HG02623 (cell line): ENCODE data around the gene PTPRN2.

Experiments used
- ATAC-seq: cut with Tn5 transposase; IDR thresholded peaks from one replicate; pipeline ENCODE4 v1.9.1; 2021; ENCODE audit warnings: moderate library complexity; ENCODE audit not compliant: unreplicated experiment

The PTPRN2 gene

DNA sequence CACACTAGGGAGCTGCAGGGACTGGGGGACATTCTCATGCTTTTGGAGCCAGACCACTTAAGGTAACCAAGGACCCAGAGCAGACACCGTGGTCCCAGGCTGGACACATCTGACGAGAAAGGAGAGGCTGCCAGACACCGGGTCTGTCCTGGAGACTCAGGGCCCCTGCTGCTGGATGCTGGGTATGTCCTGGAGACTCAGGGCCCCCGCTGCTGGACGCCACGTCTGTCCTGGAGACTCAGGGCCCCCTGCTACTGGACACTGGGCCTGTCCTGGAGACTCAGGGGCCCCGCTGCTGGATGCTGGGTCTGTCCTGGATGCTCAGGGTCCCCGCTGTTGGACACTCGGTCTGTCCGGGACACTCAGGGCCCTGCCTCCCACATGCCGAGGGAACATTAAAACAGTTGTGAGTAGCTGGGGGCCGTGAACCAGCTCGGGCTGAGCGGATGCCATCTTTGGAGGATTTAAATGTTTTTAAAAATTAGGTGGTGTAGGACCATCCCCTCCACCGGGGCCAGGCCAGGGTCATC lies 1001.1 kb downstream of the PTPRN2 start:
- ATAC-seq = no peak

DNA sequence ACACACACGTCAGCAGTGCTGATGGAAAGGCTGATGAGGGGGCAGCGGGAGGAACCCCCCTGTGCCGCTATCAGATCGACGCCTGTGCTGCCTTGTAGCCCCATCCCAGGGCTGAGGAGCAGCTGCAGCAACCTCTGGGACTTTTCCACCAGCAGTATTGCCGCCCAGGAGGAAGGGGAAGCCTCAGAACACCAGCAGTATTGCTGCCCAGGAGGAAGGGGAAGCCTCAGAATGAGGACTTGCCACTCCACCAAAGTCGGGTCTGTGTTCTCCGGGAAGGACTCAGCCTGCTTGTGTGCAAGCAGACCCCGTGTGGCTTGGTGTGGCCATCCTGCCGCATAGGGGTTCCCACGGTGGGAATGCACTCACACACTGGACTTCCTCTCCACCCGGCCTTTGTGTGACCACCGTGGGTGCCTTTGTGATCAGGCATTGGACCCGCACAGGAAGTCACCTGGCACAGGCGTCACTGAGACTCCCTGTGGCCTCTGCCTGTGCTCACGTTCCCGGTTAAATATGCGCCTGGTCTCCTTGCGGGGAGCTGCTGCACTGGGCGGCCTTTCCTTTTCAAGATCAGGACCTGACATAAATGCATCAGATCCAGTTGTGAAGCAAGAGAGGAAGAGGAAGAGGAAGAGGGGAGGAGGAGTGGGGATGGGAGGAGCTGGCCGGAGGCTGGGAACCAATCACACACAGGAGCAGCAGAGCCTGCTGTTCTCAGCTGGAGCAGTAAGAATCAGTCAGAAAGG lies 1002.3 kb downstream of the PTPRN2 start:
- no peak for ATAC-seq

DNA sequence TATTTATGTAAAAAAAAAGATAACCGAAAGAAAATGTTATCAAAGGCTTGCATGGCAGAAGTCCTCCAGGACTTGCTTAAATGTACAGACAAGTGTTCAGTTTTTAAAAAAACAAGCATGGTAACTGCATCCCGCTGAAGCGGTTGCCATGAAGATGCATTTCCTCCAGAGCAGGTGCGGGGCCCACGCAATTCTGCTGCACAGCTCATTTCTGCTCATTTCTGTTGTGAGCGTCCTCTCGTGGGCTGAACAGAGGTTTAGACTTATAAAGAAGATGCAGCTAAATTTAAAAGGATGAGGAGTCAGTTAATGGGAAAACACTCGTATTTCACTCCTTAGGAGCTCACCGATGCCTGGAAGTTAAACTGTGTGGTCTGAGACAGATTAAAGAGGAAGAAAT lies 1003.2 kb downstream of the PTPRN2 start:
- ATAC-seq = no peak

DNA sequence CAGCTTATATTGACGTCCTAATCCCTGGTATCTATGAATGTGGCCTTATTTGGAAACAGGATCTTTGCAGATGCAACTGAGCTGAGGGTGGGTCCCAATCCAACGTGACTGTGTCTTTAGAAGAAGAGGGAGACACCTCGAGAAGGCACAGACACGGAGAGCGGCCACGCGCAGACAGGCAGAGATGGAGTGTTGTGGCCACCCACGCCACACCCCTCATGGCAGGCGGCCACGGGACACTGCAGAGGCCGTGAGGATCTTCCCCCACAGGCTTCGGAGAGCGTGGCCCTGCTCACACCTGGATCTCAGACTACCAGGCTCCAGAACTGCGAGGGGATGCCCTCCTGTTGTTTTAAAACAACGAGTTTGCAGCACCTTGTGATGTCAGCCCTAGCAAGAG lies 1005.9 kb downstream of the PTPRN2 start:
- no peak for ATAC-seq

DNA sequence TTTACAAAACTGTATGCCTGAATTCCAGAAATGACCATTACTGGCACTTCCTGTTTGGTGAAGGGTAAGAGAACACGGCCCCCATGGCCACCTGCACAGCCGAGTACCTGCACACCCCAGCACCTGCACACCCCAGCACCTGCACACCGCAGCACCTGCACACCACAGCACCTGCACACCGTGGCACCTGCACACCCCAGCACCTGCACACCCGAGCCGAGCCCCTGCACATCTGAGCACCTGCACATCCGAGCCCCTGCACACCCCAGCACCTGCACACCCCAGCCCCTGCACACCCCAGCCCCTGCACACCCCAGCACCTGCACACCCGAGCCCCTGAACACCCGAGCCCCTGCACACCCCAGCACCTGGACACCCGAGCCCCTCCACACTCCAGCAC lies 1007.3 kb downstream of the PTPRN2 start:
- no peak for ATAC-seq

DNA sequence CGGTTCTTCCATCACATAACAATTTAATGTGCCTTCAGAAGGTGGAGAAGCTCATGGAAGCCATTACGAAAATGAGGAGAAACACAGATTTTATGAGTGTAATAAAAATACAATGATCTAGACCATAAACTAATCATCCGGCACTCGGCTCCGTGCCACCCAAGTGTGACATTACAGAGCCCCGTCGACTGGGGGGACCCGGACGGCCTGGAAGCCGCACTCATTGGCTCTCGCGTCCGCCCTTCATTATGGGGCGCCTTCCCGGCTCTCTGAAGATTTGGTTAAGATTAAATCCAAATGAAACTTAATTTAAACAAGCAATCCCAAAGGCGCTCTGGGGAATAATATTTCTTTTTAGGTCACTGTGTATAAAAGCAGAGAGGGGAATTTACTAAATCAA lies 1008.2 kb downstream of the PTPRN2 start:
- ATAC-seq = no peak

DNA sequence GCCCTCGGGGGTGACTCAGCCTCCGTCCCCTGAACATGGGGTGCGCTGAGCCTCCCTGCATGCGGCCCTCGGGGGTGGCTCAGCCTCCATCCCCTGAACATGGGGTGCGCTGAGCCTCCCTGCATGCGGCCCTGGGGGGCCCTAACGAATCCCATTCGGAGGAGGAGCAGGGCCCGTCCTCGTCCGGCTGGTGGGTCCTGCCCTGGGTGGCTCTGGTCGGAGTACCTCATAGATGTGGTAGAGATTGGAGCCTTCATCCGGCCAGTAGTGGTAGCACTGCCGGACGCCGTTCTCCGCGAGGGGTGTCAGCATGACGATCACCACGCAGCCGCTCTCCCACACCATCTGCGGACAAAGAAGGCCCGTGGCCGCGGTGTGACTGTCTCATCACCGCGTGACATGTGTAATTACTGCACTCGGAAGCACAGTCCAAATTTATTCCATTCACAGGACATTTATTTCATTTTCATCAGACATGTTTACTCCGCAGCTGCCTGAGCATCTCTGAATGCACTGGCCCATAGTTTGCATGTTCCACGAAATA lies 1009.8 kb downstream of the PTPRN2 start:
- ATAC-seq = no peak

DNA sequence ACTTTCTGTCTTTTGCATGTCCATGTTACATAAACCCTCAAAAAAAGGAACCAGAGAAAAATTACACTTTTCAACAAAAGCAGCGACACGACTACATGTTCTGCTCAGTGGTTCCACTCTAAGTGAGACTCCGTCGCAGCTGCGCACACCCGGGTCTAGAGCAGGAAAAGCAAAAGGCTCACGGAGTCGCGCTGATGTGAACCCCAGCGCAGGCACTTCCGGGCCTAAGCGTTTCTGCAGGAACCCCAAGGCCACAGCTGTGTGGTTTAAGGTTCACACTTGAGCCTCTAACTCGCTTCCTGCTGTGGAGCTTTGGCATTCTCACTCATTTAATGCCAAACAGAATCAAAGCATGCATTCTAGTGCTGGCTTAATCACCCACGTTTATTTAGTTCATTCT lies 1010.6 kb downstream of the PTPRN2 start:
- ATAC-seq = no peak

DNA sequence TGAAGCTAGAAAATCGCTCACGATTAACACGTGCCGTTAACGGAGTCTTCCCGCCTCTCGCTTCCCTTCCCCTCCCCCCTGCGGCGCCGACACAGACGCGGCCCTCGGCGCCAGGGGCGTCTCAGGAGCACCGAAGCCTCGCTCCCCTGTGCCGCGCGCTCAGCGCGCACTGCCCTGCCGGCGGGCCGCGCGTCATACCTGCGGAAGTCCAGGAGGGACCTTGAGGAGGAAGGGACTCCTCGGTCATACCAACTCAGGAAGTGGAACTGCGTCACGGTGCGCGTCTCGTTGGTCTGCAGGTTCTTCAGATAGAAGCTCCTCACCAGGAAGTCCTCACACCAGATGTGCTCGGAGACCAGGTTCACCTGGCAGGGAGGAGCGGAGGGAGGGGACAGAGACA lies 1011.2 kb downstream of the PTPRN2 start:
- no peak for ATAC-seq

DNA sequence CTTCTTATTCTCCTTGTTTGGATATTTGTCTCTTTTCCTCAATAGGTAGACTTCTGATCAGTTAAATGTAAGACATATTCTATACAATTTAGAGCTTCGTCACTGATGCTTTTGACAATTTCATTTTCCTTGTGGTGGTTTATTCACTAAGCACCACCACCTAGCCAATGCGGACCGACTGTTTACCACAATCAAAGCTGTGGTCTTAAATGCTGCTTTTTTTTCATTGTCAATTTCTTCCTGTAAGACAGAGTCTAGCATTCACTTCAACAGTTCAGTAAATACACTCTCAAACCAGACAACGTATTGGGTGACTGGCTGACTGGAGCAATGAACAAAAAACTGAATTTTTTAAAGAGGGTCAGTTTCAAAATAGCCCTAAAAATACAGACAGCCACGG lies 1011.8 kb downstream of the PTPRN2 start:
- no peak for ATAC-seq

DNA sequence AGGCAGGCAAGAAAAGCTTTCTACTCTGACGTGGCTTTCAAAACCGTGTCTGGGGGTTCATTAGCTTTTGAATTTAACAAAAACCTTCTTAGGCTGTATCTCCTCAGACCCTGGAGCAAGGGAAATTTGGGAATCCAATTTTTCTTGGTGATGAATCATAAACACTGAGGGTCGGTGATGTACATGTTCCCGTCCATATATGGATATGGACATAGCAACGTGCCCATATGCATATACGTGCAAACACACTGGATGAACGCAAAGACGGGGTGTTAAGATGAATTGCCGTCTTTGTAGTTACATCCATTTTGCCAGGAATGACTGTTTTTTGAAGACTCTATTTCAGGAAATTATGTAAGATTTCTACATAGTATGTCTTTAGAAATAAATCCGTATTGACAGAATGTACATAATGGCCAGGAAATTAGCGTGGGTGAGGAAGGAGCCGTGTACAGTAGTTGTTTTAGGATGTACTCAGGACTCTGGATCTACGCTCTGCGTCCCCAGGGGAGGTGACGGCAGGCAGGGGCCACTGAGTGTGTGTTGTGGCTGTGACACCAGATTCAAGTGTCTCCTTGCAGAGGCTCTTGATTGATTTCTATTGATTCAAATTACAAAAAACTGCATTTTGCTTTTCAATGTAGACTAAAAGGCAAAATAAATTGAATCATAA lies 1012.6 kb downstream of the PTPRN2 start:
- ATAC-seq = no peak

DNA sequence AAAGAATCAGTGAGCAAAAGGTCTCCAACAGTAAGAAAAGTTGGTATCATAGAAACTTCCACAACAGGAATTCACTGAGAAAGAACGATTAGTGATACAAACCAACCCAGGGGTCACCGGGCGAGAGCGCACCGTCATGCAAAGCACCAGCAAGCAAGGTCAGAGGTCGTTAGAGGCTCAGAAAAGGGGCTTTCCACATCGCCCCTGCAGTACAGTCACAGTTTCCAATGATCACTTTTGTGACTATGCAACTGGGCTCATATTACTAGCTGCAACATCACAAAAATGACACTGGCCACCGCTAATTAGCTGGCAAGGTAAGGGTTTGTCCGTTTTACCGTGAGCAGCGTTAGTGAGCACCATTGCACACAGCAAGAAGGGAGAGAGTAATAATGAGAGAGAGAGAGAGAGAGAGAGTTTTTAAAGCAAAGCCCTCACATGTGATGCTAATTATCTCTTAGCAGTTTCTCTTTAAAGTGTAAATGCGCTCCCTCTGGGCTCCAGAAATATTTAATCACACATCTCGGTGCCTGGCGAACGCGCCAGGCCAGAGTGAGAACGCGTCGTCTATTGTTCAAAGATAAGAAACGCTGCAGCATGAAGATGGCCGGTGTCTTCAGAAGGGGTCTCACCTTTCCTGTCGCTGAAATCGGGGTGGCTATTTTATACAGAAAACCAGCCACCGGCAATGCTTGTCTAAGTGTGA lies 1013.4 kb downstream of the PTPRN2 start:
- ATAC-seq = no peak

DNA sequence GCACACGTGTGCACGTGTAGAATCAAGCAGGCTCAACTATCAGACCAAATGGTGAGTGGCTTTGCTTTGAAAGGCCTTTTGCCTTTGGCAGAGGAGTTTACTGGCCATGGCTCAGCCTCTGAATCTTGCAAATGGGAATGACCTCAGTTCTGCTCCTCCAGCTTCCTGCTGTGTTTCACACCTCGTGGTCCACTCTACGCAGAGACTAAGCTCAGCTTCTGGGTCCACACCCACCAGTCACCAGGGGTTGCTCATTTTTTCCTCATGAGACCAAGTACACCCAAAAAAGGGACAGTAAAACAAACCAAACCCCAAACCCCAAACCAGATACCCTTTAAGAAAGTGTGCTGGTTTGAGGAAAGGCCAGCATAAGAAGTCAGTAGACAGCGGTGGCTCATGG lies 1014.4 kb downstream of the PTPRN2 start:
- no peak for ATAC-seq

DNA sequence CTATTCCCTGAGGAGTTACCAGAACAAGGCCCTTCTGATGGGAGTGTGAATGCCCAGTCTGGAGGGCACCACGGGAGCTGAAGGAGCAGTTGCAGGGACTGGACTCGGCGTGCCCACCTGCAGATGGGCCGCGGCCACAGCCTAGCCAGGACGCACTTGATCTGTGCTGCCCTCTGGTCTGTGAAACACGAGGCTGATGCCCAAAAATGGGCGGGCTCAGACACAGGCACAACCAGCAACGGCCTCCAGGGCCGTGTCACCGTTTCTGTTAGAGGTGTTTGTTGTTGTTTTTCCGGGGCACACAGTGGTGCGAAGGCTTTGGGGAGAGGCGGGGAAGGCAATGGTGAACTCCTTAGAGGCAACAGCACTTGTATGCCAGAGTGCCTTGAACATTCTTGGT lies 1015.0 kb downstream of the PTPRN2 start:
- ATAC-seq = no peak

DNA sequence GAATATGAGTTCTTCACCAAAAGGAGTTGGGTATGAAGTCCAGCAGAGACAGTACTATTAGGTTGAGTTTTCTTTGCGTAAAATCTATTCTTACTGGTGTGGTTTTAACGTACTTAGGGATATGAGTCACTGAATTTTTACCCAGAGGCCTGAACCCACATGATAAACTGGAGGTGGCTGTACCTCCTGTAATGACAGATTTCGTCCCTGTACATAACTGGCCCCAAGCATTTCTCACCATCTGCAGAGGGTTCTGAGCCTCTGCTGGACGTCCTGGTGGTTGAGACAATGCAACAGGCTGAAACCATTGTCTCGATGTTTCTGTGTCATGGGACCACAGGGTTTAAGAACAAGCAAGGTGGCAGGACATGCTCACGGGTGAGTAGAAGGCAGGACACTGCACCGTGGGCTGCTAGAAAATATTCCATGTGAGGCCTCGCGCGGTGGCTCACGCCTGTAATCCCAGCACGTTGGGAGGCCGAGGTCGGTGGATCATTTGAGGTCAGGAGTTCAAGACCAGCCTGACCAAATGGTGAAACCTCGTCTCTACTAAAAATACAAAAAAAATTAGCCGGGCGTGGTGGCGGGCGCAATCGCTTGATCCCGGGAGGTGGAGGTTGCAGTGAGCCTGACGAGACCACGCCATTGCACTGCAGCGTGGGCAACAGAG lies 1017.0 kb downstream of the PTPRN2 start:
- ATAC-seq = no peak

DNA sequence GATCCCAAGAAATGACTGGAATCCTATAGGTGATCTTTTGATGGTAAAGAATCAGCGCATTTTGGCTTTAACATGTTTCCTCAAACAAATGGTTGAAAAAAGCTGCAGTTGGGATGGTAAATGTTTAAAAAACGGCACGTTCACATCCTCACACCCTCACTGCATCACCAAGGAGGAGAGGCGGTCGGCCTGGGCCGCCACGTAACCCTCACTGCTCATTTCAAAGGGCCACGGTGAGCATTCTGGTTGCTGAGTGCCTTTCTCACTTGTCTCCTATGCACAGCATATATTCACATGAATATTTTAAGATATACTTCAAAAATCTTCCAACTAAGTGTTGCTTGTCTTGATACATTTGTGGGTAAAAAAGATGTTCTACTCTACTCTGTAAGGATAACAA lies 1017.7 kb downstream of the PTPRN2 start:
- no peak for ATAC-seq

DNA sequence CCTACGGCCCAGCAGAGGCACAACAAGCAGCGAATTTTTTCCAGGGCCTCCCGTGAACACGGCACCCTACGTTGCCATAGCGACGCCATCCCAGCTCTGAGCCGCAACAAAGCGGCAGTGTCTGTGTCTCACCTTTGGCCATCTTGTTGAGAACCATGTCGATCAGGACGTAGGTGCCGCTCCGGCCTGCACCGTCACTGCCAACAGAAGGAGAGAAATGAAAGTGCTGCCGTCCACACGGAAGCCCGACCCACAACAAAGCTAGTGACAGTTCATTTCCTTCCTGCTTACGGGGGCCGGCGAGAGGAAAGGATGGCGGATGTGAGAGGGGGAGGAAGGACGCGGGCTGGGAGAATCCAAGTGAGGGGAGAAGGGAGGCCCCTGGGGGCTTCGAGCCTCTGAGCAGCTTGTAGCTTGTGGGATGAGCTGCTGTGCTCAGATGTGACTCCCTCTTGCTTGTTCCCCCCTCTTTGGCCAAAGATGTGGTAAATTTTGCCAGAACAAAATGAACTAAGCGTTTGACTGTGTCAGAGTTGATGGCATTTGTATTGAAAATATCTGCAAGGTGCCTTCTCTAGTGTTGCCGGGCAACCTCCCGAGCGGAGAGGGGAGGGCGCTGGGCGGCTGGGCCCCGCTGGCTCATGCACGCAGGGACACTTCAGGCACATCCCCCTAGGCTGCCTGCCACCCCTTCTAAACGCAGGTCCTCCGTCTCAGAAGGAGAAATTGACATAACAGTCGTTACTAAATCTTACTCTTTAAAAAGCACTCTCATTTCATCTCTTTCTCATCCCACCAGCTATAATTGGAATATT lies 1018.6 kb downstream of the PTPRN2 start:
- ATAC-seq = no peak

DNA sequence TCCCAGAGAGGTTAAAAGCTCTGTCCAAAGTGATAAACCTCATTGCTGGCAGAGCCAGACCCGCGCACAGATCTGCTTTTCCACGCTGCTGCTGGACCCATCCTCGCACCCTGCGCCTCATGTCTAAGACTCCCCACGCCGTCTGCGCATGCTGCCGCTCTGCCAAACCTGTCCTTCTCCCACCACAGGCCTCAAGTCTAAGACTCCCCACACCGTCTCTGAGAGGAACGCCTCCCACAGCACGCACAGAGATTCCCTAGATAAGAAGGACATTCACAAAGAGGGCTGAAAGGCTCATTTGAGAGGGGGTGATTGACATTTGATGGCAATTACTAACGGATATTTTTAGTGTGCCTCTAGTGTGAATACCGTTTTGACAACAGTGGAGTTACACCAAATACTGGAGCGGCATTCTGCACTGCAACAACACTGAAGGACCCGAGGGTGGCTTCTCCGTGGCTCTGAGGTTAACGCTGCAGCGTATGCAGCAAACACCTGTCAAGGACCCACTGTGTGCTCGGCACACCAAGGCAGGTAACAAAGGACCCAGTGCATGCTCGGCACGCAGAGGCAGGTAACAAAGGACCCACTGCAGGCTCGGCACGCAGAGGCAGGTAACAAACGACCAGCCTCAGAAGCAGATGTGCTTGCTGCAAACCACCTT lies 1019.4 kb downstream of the PTPRN2 start:
- no peak for ATAC-seq

DNA sequence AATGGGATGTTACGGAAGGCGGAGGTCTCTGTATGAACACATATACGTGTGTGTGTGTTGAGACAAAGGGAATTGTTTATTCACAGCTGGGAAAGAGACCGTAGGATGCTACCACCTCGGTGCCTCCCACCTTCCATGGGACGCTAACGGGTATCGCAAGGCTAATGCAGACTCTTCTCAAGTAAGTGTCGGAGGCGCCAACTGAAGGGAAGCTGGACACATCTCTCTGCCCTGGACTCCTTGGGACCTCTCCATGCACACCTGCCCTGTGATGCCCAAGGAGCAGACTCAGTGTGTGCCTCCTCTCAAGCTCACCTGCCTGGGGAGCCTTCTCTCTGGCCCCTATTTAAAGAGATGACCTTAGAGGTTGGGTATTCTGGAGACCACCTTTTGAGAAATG lies 1020.0 kb downstream of the PTPRN2 start:
- ATAC-seq = no peak

DNA sequence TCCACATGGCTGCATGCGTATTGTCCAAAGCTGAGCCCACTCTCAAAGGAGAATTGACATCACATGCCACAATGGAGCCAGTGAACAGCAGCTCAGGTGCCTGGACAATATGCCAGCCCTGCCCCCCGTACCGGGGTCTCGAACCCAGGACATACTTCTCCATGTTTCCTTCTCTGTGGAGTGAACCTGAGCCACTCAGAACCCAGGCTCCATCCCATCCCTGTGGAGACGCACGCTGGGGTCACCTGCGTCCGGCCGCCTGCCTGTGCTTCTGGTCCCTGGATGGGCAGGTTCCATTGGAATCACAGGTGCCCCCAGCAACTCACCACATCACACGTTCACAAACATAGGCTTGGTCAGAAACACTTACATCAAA lies 1021.0 kb downstream of the PTPRN2 start:
- no peak for ATAC-seq
